IMR-90 (cell line): ENCODE measurements around the gene ZC2HC1C.

ENCODE experiments used
- CEBPB ChIP-seq: IDR thresholded peaks from 2 replicates; pipeline ENCODE4 v1.6.1; 2012; ENCODE audit warnings: low read depth, low read length, improper control_type of control experiment
- CHD1 ChIP-seq: IDR thresholded peaks from 2 replicates; pipeline ENCODE4 v1.6.1; 2012; ENCODE audit warnings: low read depth, low read length, improper control_type of control experiment
- MAFK ChIP-seq: IDR thresholded peaks from 2 replicates; pipeline ENCODE4 v1.6.1; 2012; ENCODE audit warnings: low read depth, low read length, improper control_type of control experiment
- MAZ ChIP-seq: IDR thresholded peaks from 2 replicates; pipeline ENCODE4 v1.6.1; 2012; ENCODE audit warnings: low read depth, mild to moderate bottlenecking, low read length, improper control_type of control experiment, moderate library complexity, borderline replicate concordance
- MXI1 ChIP-seq: IDR thresholded peaks from 2 replicates; pipeline ENCODE4 v1.6.1; 2012; ENCODE audit warnings: low read depth, mild to moderate bottlenecking, low read length, moderate library complexity, borderline replicate concordance
- POLR2A ChIP-seq: IDR thresholded peaks from 2 replicates; pipeline ENCODE4 v1.6.1; 2012; ENCODE audit warnings: mild to moderate bottlenecking, low read depth, low read length
- RAD21 ChIP-seq: IDR thresholded peaks from 2 replicates; pipeline ENCODE4 v1.6.1; 2012; ENCODE audit warnings: low read length, improper control_type of control experiment
- RCOR1 ChIP-seq: IDR thresholded peaks from 2 replicates; pipeline ENCODE4 v1.6.1; 2012; ENCODE audit warnings: mild to moderate bottlenecking, low read length, improper control_type of control experiment; ENCODE audit not compliant: insufficient replicate concordance
- TF ChIP-seq, protein P1 (sequence below): conservative IDR thresholded peaks from 2 replicates; pipeline ENCODE4 v1.5.1; 2012; ENCODE audit warnings: mild to moderate bottlenecking, low read depth, low read length, improper control_type of control experiment
- TF ChIP-seq, protein P2 (sequence below): fragments of 150-350 bp; IDR thresholded peaks from 2 replicates; pipeline ENCODE4 v1.6.1; 2016; ENCODE audit warnings: low read depth, mild to moderate bottlenecking, low read length, moderate library complexity, borderline replicate concordance
- TF ChIP-seq, protein P3 (sequence below): fragments of 150-350 bp; IDR thresholded peaks from 2 replicates; pipeline ENCODE4 v1.6.1; 2017; ENCODE audit warnings: mild to moderate bottlenecking, antibody characterized with exemption, low read length, low read depth

DNA sequence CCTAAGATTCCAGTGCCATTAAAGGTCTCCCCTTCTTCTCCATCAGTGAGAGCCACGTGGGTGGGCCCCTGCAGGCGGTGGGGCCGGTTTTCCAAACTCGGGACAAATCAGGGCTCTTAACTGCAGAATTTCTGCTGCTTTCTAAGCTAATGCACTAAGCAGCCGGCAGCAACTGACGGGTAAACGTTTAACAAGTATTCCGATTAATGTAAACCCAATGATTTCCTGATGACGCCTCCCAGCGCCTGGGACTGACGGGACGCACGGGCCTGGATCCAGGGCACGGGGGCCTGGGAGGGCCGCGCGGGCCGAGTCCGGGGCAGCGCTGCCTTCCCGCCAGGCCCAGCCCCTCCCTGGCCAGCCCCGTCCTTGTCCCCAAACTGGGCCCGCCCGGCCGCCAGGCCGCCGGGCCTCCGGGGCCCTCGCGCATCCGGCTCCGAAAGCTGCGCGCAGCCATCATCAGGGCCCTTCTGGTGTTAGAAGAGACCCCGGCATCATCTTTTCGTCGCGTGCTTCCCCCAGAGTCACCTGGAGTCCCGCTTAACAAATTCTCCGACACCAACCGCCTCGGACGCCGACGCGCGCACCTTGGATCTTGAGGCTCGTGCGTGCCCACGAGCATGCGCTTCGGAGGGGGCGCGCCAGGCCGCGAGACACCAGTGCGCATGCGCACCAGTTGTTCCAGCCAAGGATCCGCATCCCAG, 18.4 kb upstream of the ZC2HC1C start, which contains the start of gene MLH3:
- TF ChIP-seq POLR2A (peak; percentile 35; the same call in 1 of the 2 replicates), MAFK (no peak), RAD21 (no peak), MXI1 (peak; percentile 75), RCOR1 (no peak), MAZ (no peak), CEBPB (no peak), CHD1 (no peak)
- TF ChIP-seq, protein P1, sequence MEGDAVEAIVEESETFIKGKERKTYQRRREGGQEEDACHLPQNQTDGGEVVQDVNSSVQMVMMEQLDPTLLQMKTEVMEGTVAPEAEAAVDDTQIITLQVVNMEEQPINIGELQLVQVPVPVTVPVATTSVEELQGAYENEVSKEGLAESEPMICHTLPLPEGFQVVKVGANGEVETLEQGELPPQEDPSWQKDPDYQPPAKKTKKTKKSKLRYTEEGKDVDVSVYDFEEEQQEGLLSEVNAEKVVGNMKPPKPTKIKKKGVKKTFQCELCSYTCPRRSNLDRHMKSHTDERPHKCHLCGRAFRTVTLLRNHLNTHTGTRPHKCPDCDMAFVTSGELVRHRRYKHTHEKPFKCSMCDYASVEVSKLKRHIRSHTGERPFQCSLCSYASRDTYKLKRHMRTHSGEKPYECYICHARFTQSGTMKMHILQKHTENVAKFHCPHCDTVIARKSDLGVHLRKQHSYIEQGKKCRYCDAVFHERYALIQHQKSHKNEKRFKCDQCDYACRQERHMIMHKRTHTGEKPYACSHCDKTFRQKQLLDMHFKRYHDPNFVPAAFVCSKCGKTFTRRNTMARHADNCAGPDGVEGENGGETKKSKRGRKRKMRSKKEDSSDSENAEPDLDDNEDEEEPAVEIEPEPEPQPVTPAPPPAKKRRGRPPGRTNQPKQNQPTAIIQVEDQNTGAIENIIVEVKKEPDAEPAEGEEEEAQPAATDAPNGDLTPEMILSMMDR = no peak
- TF ChIP-seq, protein P2, sequence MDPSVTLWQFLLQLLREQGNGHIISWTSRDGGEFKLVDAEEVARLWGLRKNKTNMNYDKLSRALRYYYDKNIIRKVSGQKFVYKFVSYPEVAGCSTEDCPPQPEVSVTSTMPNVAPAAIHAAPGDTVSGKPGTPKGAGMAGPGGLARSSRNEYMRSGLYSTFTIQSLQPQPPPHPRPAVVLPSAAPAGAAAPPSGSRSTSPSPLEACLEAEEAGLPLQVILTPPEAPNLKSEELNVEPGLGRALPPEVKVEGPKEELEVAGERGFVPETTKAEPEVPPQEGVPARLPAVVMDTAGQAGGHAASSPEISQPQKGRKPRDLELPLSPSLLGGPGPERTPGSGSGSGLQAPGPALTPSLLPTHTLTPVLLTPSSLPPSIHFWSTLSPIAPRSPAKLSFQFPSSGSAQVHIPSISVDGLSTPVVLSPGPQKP = no peak
- TF ChIP-seq, protein P3, sequence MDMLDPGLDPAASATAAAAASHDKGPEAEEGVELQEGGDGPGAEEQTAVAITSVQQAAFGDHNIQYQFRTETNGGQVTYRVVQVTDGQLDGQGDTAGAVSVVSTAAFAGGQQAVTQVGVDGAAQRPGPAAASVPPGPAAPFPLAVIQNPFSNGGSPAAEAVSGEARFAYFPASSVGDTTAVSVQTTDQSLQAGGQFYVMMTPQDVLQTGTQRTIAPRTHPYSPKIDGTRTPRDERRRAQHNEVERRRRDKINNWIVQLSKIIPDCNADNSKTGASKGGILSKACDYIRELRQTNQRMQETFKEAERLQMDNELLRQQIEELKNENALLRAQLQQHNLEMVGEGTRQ = no peak
